K562 (cell line): ENCODE data around the gene RUNDC1. TPM values are rescaled to one million over a fixed set of nuclear protein-coding genes. Genes with fewer than 3 reads are reported as not detected.
A peak's percentile ranks its signal among the peaks of the same experiment; 100 is the strongest.

Source experiments
- AFF1 ChIP-seq, 2 experiments: fragments of 450-650 bp; IDR thresholded peaks; 2 replicates each; pipeline ENCODE4 v1.6.1; 2018; ENCODE audit warnings: mild to moderate bottlenecking in 2 of 2, low read depth in 1 of 2; ENCODE audit not compliant: partially characterized antibody in 2 of 2
- BRD4 ChIP-seq: fragments of 200-600 bp; sonication (generic); IDR thresholded peaks from 2 replicates; pipeline ENCODE4 v1.6.1; 2017; ENCODE audit warnings: inconsistent platforms
- BRF2 ChIP-seq: IDR thresholded peaks from 3 replicates; pipeline ENCODE4 v1.6.1; 2011; ENCODE audit warnings: borderline replicate concordance, mild to moderate bottlenecking; ENCODE audit not compliant: insufficient read length, insufficient read depth
- ID3 ChIP-seq, 2 experiments: fragments of 250-450 bp in 1 of 2; fragments of 450-650 bp in 1 of 2; sonication (Bioruptor Pico) in 1 of 2; IDR thresholded peaks; 2 replicates each; pipeline versions ENCODE4 v1.6.1 to v1.8.0; 2016 to 2021; ENCODE audit warnings: mild to moderate bottlenecking in 2 of 2, moderate library complexity in 2 of 2, missing compliant biosample characterization in 1 of 2, missing genetic modification characterization in 1 of 2
- L3MBTL2 ChIP-seq: fragments of 450-650 bp; IDR thresholded peaks from 2 replicates; pipeline ENCODE4 v1.6.1; 2016; ENCODE audit warnings: mild to moderate bottlenecking, moderate library complexity
- NBN ChIP-seq: fragments of 450-650 bp; IDR thresholded peaks from 2 replicates; pipeline ENCODE4 v1.6.1; 2016; ENCODE audit warnings: low read depth, mild to moderate bottlenecking
- RBM14 ChIP-seq: fragments of 200-400 bp; formaldehyde crosslinking; IDR thresholded peaks from 2 replicates; pipeline ENCODE4 v1.6.1; 2018; ENCODE audit warnings: low read depth, mild to moderate bottlenecking, low read length, moderate library complexity, borderline replicate concordance; ENCODE audit not compliant: insufficient read depth
- RHOXF2B ChIP-seq: fragments of 250-450 bp; sonication (Bioruptor Pico); conservative IDR thresholded peaks from 2 replicates; pipeline ENCODE4 v1.5.1; 2021
- SMARCE1 ChIP-seq: fragments of 450-650 bp; IDR thresholded peaks from 2 replicates; pipeline ENCODE4 v1.7.1; 2016; ENCODE audit warnings: mild to moderate bottlenecking
- ZNF318 ChIP-seq, 2 experiments: fragments of 450-650 bp; IDR thresholded peaks; 2 replicates each; pipeline ENCODE4 v1.6.1; 2016; ENCODE audit warnings: mild to moderate bottlenecking in 2 of 2, borderline replicate concordance in 1 of 2, low read depth in 1 of 2, moderate library complexity in 1 of 2
- polyA plus RNA-seq, 8 experiments: library from polyadenylated mRNA; depleted of rRNA in 4 of 8; stranded (reverse) in 5 of 8; unstranded in 3 of 8; fragments of >200 nt; fragmentation: Nextera tagmentation in 2 of 8; fragmentation: Illumina TruSeq in 1 of 8; extraction: Ambion mirVana in 2 of 8; extraction: Trizol in 1 of 8; gene quantifications; 2 replicates each; pipeline versions ENCODE4 v1.2.1 to v1.2.3, GENCODE V29; 2011 to 2014; ENCODE audit warnings: inconsistent platforms in 1 of 8, missing spikeins in 1 of 8
- total RNA-seq, 7 experiments: library from RNA; depleted of rRNA in 6 of 7; stranded (reverse); fragments of >200 nt in 6 of 7; fragmentation: Illumina TruSeq in 2 of 7; extraction: Trizol in 2 of 7; gene quantifications; 2 replicates each; pipeline versions ENCODE4 v1.2.1 to v1.2.3, GENCODE V29; 2011 to 2021; ENCODE audit warnings: low replicate concordance in 1 of 7

Gene RUNDC1
- total and polyA plus RNA-seq, 9 of the 15 experiments (the other 6 are each of a cell fraction or from before 2014, with no cell fraction given) = 3.4 to 12.6 (median 9.4) TPM

- TF ChIP-seq ZNF318 (IDR thresholded peaks at IDR 0.05; ENCODE audit: borderline replicate concordance in 1 of 2, low read depth in 1 of 2) (peak in 1 of 2 experiments; percentile 96; a peak in 2 of 4 replicates), BRD4 (0 out of 2 replicates have a peak, but pooled peaks have one; percentile 27), NBN (0 out of 2 replicates have a peak, but pooled peaks have one; percentile 74), AFF1 (IDR thresholded peaks at IDR 0.05; ENCODE audit: low read depth in 1 of 2, partially characterized antibody in 2 of 2) (peak in 1 of 2 experiments; percentile 75), SMARCE1 (peak; percentile 93), RBM14 (no peak), L3MBTL2 (peak; percentile 77), ID3 (CRISPR knock-in tag; IDR thresholded peaks at IDR 0.05) (no peak), ID3 (tag; IDR thresholded peaks at IDR 0.05) (0 out of 2 replicates have a peak, but pooled peaks have one; percentile 28), BRF2 (no peak), RHOXF2B (CRISPR knock-in tag) (no peak)
Observed at GRCh38 chr17:43020789-43021740, 40.7 kb downstream of the RUNDC1 start (continued).
